NCI-H1048 (cell line): ENCODE measurements around the gene VAPA.

Experiments used
- DNase-seq: peaks from one replicate; lab custom pipeline; 2025; lab: John Stamatoyannopoulos, UW

Gene VAPA

GRCh38 chr18:9975658-9976057 lies 61.8 kb downstream of the VAPA start:
- DNase-seq = no peak

- DNase-seq = no peak
Observed at GRCh38 chr18:9982711-9983110, 68.9 kb downstream of the VAPA start.

- DNase-seq = no peak
Observed at GRCh38 chr18:9984080-9984479, 70.3 kb downstream of the VAPA start.

DNA sequence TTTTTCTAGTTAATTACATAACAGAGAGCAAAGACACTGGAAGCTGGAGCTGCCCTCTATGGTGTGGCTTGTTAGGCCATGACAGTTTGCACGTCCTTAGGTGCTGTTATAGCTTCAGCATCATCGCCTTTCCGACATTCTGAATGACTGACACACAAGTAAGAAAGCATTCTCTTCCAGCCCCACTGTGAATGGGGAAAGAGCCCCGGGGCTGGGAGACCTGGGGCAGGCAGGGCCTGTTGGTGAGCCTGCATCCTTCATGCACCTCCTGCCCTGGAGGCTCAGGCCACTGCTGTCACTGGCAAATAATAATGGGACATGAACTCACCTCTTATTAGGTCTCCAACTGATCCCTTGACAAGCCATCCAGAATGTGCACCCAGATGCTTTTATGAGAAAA lies 71.8 kb downstream of the VAPA start:
- DNase-seq = no peak

DNA sequence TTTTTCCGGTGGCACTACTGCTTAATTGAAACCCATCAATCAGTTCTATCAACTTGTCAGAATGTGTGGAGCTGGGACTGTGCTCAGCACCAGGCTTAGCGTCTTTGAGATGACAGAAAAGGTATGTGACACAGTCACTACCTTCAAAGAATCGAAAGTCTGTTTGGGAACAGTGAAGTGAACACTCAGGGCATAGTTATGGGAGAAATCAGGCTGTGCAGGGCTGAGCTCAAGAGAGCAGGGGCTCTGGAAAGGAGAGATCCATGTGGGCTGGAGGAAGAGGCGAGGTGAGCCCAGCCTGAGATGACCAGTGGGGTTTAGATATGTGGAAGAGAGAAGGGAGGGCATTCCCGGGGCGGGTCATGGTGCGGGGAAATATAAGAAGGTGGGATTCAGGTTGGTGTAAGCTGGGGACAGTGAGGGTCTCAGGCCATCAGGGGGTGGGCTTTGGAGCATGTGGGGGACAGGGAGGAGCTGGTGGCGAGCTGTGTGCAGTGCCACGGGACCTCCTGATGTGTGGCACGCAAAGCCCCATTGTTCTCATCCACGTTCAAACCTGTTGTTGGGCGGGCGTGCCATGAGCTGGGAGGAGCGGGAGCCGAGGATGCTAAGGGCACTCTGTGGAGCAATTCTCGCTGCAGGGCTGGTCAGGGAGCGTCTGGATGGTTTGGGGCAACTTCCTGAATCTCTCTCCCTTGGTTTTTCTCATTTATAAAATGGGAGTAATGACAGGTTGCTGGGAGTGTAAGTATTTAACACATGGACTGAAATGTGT lies 72.5 kb downstream of the VAPA start:
- no peak for DNase-seq

DNA sequence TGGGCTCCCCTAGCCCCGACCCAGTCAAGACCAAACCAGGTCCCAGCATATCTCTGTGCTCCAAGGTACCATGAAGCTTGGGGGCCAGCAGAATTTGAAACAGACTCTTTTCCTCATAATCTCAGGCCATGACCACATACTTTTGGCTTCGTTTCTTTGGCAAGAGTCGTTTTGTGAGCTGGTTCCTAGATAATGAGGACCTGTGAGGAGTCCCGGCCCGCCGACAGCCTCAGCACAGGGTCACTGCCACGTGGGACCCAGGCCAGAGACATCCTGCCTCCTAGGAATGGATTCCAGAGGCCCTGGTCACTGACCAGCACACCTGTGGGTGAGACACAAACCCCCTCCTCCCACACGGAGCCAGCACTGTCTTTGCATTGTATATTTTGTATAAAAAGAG lies 73.5 kb downstream of the VAPA start:
- DNase-seq = no peak

- DNase-seq = no peak
Observed at GRCh38 chr18:9987931-9988330, 74.1 kb downstream of the VAPA start.

- DNase-seq = no peak
Observed at GRCh38 chr18:9988665-9989064, 74.8 kb downstream of the VAPA start.

- DNase-seq = no peak
Observed at GRCh38 chr18:9989481-9989880, 75.7 kb downstream of the VAPA start.

DNA sequence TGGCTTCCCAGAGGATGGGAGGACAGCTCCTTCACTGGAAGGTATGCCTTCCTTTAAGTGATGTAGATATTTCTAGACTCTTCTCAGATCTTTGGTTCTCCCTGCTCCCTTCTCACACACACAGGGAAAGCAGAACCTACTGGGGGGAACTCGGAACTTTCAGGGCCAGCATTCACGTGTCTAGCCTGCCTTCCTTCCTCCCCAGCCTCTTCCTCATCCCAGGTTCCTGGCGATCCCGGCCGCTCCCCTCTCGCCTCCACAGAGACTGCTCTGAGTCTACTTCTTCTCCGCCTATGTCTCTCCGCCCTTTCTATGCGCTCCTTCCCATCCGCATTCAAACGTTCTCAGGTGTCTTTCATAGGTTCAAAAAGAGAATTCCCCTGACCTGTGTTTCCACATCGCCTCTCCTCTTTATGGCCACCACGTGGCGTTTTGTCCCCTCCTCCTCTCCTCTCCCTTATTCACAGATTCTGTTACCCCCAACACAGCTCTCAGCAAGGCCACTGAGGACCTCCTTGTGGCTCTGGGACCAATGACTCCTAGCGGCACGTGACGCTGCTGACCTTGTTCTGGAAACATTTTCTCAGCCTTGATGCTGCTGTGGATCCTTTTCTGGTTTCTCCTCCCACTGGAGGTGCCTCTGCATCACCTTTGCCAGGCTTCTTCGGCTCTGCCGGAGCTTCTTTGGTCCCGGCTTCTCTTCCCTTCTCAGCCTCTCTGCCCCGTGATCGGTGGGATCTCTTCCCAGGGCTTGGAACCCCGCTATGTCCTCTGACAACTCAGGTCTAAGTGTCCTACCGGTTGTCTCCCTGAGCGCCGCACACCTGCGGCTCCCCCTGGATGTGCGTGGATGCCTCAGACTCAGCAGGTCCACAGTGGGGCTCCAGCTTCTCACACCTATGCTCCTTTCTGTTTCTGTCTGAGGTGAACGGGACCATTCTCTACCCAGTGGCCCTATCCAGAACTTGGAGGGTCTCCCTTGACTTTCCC lies 77.5 kb downstream of the VAPA start:
- DNase-seq = no peak

- DNase-seq = no peak
Observed at GRCh38 chr18:9992300-9992972, 78.6 kb downstream of the VAPA start.

DNA sequence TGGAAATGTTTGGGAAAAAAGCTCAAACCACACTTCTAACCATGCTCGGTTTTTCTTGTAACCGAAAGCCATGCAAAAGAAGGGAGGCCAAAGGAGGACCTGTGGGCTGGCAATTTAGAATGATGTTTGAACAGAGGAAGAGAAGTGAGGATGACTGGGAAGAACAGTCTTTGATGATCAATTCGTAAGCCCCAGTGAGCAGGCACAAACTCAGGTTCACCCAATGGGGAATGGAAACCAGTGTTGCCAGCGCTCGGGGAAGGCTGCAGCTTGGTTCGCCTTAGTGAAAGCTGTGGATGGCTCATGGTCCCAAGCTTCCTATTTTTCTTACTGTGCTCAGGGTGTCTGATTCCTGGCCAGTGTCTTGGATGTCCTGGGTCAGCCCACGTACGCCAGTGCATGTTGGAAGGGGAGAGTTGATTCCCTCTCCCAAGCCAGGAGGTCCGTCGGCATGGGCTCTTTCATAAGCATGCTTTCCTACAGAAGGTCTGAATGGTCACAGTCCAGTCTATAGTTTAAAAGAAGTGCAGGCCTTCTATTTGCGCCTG lies 79.2 kb downstream of the VAPA start:
- no peak for DNase-seq

- DNase-seq = no peak
Observed at GRCh38 chr18:9993521-9994025, 79.8 kb downstream of the VAPA start.

DNA sequence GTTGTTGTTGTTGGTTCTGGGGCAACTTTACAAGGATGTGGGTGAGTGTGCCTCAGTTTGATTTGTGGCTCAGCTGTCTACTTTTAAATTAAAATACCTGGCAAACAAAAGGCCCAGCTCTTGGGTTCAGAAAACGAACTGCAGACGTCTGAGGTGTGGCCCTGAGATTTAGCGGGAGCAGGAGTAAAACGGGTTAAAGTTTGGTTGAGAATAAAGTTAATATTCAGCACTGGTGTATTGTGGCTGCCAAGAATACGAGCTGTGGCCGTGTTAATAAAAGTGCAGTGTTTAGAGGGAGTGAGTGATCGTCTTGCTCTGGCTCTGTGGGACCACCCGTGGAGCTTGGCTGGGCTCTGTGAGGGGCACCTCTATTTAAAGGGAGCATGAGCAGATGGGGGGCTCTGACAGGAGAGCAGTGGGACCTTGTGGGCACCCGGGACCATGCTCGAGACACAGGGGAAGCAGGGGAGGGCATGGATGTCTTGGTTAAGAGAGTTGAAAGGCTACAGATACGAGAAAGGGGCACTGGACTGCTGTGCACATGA lies 80.3 kb downstream of the VAPA start:
- no peak for DNase-seq

DNA sequence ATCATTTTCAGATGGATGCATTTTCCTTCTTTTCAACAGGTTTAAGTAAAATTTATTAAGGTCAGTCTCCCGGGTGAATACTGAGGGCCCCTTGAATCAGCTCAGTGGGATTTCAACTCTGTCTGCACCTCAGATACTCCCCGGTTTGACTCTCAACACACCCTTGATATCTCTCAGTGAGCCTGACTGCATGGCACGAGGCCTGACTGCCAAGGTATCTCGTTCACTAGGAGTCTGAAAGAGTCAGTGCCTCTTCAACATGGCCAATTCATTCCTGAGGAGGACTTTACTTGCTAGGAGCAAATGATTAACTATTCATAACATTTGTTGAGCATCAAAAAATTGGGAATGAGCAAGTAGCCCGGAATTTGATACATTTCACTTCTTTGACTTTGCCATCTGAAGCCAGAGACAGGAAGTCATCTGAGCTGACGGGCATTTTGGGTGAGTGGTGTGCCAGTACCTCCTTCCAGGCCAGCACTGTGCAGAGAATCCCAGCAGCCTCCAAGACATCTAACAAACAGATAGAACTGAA lies 81.0 kb downstream of the VAPA start:
- no peak for DNase-seq

- DNase-seq = no peak
Observed at GRCh38 chr18:9995631-9996030, 81.8 kb downstream of the VAPA start.

GRCh38 chr18:9996094-9996493 lies 82.3 kb downstream of the VAPA start:
- DNase-seq = no peak

GRCh38 chr18:9997711-9998110 lies 83.9 kb downstream of the VAPA start:
- no peak for DNase-seq

DNA sequence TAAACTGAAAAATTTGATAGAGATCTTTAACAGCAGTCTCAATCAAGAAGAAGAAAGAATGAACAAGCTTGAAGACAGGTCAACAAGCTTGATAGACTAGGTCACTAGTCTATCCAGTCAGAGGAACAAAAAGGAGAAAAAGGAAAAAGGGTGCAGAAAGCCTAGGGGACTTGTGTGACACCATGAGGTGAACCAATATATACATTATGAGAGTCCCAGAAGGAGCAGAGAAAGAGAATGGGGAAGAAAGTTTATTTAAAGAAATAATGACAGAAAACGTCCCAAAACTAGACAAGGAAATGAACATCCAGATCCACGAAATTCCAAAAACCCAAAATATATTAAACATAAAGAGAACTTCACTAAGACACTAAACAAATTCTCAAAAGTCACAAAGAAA lies 84.5 kb downstream of the VAPA start:
- DNase-seq = no peak

DNA sequence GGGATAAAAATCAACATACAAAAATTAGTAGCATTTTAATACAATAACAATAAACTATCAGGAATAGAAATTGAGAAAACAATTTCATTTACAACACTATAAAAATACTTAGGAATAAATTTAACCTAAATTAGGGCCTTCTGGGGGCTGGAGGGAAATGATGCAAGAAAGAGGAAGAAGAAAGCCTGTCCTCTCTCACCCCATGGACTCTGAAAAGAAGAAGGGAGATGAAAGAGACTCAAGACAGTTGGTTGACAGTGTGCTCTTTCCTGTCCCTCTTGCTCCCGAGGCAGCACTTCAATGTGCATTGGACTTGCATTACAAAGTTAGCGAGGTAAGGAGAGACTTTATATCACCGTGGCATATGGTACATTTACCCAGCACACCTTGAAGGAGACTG lies 88.5 kb downstream of the VAPA start:
- no peak for DNase-seq

DNA sequence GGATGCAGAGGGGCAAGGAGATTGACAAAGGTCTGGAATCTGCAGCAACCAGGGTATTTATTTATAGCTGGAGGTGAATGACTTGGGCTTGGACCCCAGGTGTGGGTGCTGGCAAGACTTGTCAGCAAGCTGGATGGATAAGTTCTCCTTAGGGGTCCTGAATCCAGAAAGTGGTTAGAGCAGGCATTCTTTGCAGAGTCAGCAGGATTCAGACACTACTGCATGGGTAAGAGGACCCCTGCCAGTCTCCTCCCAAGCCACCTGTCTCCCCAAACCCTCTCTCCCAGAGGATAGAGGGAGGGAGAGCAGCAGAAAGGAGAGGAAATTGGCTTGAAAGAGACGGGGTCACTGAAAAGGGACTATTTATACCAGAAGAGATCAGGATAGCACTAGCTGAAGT lies 89.5 kb downstream of the VAPA start:
- DNase-seq = no peak

GRCh38 chr18:10003866-10004265 lies 90.0 kb downstream of the VAPA start:
- no peak for DNase-seq
